Coronary artery (tissue), 2 donors: ENCODE data around the gene AKAIN1.

Experiments
- DNase-seq: peaks from one replicate; pipeline ENCODE4 v3.0.0-alpha.2; 2017; ENCODE audit warnings: low spot score
- H3K27ac ChIP-seq, 2 donors: fragments of 200-600 bp; sonication (generic); one replicate each; pipeline ENCODE4 v1.5.1; 2016 to 2019
- H3K4me3 ChIP-seq: fragments of 200-600 bp; sonication (generic); 2 replicates; pipeline ENCODE4 v1.5.1; 2016; ENCODE audit warnings: mild to moderate bottlenecking, moderate library complexity
- CTCF ChIP-seq: fragments of 200-600 bp; sonication (generic); IDR thresholded peaks from one replicate; pipeline ENCODE4 v1.5.1; 2019; ENCODE audit warnings: antibody characterized with exemption

AKAIN1 gene

GRCh38 chr18:5180254-5180653, 16.8 kb downstream of the AKAIN1 start:
- TF ChIP-seq CTCF = no peak
- DNase-seq = no peak
- H3K27ac ChIP-seq = no peak overlapping the region
- no peak overlapping the region for H3K4me3 ChIP-seq

- no peak for DNase-seq
- Histone ChIP-seq H3K4me3 (no peak overlapping the region), H3K27ac (no peak overlapping the region)
- no peak for TF ChIP-seq CTCF
Observed at GRCh38 chr18:5178519-5178918, 18.5 kb downstream of the AKAIN1 start.

GRCh38 chr18:5175378-5175777, 21.7 kb downstream of the AKAIN1 start:
- no peak overlapping the region for H3K27ac ChIP-seq
- no peak for DNase-seq
- TF ChIP-seq CTCF = no peak
- no peak overlapping the region for H3K4me3 ChIP-seq

GRCh38 chr18:5173646-5174045, 23.4 kb downstream of the AKAIN1 start:
- no peak for TF ChIP-seq CTCF
- DNase-seq = no peak
- Histone ChIP-seq H3K27ac (no peak overlapping the region), H3K4me3 (no peak overlapping the region)

GRCh38 chr18:5173236-5173635, 23.8 kb downstream of the AKAIN1 start:
- Histone ChIP-seq H3K27ac (no peak overlapping the region), H3K4me3 (no peak overlapping the region)
- no peak for TF ChIP-seq CTCF
- no peak for DNase-seq

DNA sequence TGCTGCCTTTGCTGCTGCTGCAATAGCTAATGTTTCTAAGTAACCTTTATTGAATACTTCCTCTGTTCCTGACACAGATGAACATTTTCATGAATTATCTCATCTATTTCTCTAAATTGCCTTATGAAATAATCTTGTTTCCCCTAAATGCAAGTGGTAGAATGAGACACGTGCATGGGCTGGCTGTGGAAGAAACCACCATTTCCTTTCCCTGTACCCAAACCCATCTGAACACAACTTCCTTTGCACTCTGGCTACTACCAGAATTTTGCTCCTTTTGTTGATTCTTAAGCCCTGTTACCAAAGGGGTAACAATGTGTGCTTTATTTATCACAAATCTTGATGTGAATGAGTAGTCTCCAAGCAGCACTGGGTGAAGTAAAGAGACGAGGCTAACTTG, 29.2 kb downstream of the AKAIN1 start:
- Histone ChIP-seq H3K4me3 (no peak overlapping the region), H3K27ac (no peak overlapping the region)
- DNase-seq = no peak
- no peak for TF ChIP-seq CTCF

DNA sequence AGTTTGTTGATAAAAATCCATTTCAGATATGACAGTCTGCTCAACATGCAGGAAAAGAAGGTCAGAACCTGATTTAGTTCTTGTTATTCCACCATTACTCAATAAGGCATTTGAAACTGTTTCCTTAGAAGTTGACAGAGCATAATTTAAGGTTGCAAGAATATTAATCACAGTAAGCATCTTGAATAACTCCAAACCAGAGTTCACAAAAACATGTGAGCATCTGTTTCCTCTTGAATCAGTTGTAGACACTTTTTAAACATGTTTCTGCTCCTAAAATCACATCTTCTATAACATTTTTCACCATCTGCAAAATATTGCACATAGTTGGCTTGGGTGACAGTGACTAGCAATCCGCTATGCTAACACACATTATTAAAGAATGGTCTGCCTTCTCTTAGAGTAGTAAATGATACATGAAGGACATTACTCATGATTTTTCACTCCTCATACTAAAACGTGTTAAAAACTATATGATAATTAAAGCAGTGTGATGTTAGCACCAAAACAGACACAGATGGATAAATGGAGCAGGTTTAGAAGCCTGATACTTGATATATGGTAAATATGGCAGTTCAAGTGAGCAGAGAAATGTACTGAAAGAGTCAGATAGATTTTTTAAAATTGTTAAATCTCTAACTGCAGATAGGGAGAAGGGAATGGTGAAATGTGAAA, 30.3 kb downstream of the AKAIN1 start:
- TF ChIP-seq CTCF = no peak
- no peak for DNase-seq

More for the DNA sequence above, 30.3 kb downstream of the AKAIN1 start:
- Histone ChIP-seq H3K4me3 (no peak overlapping the region), H3K27ac (no peak overlapping the region)
